CD1c-positive myeloid dendritic cell (primary cell): ENCODE data around the gene RNF167.

Source experiments
- DNase-seq: peaks from one replicate; pipeline ENCODE4 v3.0.0-alpha.2; 2016; ENCODE audit errors: extremely low spot score

RNF167 gene

GRCh38 chr17:4938688-4939545 is 1.2 kb upstream of the RNF167 start:
- DNase-seq, result no peak

GRCh38 chr17:4939546-4939795 is 597 bp upstream of the RNF167 start:
- DNase-seq, result no peak

GRCh38 chr17:4940555-4941318 is 669 bp downstream of the RNF167 start:
- DNase-seq, result no peak

- DNase-seq, result no peak
Measured at GRCh38 chr17:4941319-4941610, 1.2 kb downstream of the RNF167 start.

GRCh38 chr17:4942760-4943508 is 2.9 kb downstream of the RNF167 start:
- no peak for DNase-seq

- DNase-seq, result peak; percentile 49
Measured at GRCh38 chr17:4944163-4944553, 4.1 kb downstream of the RNF167 start.

GRCh38 chr17:4944554-4945175 is 4.6 kb downstream of the RNF167 start:
- no peak for DNase-seq

GRCh38 chr17:4945176-4945943 is 5.3 kb downstream of the RNF167 start:
- DNase-seq, result peak; percentile 82

- no peak for DNase-seq
Measured at GRCh38 chr17:4945944-4946280, 5.8 kb downstream of the RNF167 start.

- peak; percentile 61 for DNase-seq
Measured at GRCh38 chr17:4946312-4946976, 6.4 kb downstream of the RNF167 start.

- peak; percentile 39 for DNase-seq
Measured at GRCh38 chr17:4947010-4947410, 6.9 kb downstream of the RNF167 start.

- DNase-seq, result peak; percentile 68
Measured at GRCh38 chr17:4947411-4948165, 7.5 kb downstream of the RNF167 start.

GRCh38 chr17:4948166-4948930 is 8.3 kb downstream of the RNF167 start, which contains the start of gene PFN1:
Gene PFN1, minus strand, starts transcription at chr17:4948530. Its CDS starts 136 bp downstream, at chr17:4948394.
- peak; percentile 98 for DNase-seq

- DNase-seq, result peak; percentile 94
Measured at GRCh38 chr17:4948931-4949320, 8.9 kb downstream of the RNF167 start.

GRCh38 chr17:4949321-4950074 is 9.4 kb downstream of the RNF167 start:
- peak; percentile 88 for DNase-seq

- peak; percentile 35 for DNase-seq
Measured at GRCh38 chr17:4950075-4950745, 10.1 kb downstream of the RNF167 start.

GRCh38 chr17:4950746-4951204 is 10.7 kb downstream of the RNF167 start, which contains the start of gene ENO3:
Gene ENO3, plus strand, starts transcription at chr17:4951119. Its CDS starts 711 bp downstream, at chr17:4951830.
- no peak for DNase-seq

- no peak for DNase-seq
Measured at GRCh38 chr17:4951486-4951885, 11.4 kb downstream of the RNF167 start.
